ENCODE measurements around the gene CPLANE1.

The CPLANE1 gene

DNA sequence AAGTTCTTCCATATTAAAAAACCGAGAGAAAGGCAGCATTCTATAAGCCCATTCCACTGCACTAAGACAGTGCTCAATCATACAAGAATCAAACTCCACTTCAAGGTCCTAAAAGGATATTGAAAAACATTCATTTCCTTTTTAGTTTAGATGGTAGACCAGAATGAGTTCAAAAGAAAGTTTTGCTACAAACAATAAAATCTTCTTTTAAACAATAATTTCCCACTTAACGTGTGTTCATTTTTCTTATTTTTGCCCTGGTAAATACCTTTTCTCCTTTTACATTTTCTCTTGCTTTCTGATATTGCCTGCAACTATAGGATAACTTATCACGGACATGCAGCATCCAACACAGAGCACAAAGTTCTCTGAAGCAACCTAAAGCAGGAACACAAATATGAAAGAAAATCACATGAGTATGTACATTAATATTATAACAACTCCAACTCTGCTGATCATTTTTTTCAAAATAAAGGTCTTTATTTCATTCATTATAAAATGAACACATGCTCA lies 61.7 kb downstream of the CPLANE1 start:
- no peak for DNase-seq (ENCODE audit: extremely low read depth, low read depth)
- no peak for TF ChIP-seq CTCF (IDR thresholded peaks at IDR 0.05; ENCODE audit: low read depth, low read length)

DNA sequence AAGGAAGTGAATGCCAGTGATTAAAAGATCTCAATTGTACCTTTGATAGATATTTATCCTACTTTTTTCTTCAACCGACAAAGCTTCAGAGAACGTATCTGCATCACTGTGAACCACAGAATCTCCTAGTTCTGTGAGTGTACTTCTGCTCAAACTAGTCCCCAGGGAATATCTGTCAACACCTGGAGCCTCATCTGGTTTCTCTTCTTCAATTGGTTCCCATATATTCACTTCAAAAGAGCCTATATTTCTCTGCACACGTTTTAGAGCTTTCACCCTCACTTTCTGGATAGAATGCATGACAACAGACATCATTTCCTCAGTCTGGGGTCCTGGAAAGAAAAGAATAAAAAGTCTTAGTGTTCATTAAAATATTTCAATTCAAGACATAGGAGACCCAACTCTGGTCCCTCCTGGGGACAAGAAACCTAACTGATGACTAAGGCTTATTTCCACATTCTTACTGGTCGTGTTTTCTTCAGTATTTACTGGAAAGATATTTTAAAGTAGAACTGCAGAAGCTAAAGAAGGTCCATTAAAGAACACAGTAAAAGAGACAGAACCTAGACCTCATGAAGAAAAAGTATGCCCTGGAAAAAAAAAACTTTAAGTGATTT lies 64.3 kb downstream of the CPLANE1 start:
- no peak for TF ChIP-seq CTCF (IDR thresholded peaks at IDR 0.05; ENCODE audit: low read depth, low read length)
- DNase-seq (ENCODE audit: extremely low read depth, low read depth): no peak

DNA sequence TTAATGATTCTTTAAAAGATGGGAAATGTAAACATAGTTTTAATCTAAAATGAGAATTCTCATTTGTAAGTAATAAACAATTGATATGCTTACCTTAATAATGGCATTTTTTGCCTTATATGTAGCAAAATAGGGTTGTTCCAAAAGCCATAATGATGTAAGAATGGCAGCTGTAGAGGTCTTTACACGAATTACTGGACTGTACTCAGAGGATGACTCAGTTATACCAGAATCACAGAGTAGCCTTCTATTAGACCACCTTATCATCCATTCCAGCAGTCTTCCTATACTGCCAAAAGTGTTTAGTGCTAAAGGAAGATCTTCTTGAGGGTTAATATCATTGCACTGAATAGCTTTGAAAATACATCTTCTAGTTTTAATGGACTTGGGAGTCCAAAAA lies 66.5 kb downstream of the CPLANE1 start:
- DNase-seq (ENCODE audit: extremely low read depth, low read depth): no peak
- no peak for TF ChIP-seq CTCF (IDR thresholded peaks at IDR 0.05; ENCODE audit: low read depth, low read length)

- DNase-seq (ENCODE audit: extremely low read depth, low read depth): no peak
Observed at GRCh38 chr5:37174928-37175327, 74.2 kb downstream of the CPLANE1 start.

DNA sequence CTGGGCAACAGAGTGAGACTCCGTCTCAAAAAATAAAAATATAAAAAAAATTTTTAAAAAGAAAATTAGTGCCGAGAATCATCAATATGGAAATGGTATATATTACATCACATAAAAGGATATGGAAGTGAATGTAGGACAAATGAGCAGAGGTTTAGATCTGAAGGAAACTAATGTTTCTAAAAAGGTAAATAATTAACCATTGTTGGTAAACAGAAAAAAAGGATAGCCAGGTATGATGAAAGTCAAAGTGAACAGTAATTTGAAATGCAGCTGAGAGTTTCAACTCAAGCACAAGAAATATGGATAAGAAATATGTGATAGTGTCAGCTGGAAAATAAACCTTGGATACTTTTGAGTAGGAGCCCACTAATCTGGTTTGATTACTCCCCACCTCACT lies 76.2 kb downstream of the CPLANE1 start:
- no peak for TF ChIP-seq CTCF (IDR thresholded peaks at IDR 0.05; ENCODE audit: low read depth, low read length)
- DNase-seq (ENCODE audit: extremely low read depth, low read depth): no peak

More at GRCh38 chr5:37174928-37175327, 74.2 kb downstream of the CPLANE1 start:
- no peak for TF ChIP-seq CTCF (IDR thresholded peaks at IDR 0.05; ENCODE audit: low read depth, low read length)

GRCh38 chr5:37170856-37171255 lies 78.3 kb downstream of the CPLANE1 start:
- DNase-seq (ENCODE audit: extremely low read depth, low read depth): no peak
- TF ChIP-seq CTCF (IDR thresholded peaks at IDR 0.05; ENCODE audit: low read depth, low read length): no peak

- TF ChIP-seq CTCF (IDR thresholded peaks at IDR 0.05; ENCODE audit: low read depth, low read length): no peak
- DNase-seq (ENCODE audit: extremely low read depth, low read depth): no peak
Observed at GRCh38 chr5:37166197-37166596, 83.0 kb downstream of the CPLANE1 start.

All from AG09319 (cell line).